ENCODE data around the gene CFHR2. TPM values are rescaled to one million over a fixed set of nuclear protein-coding genes. Genes with fewer than 3 reads are reported as not detected.

CFHR2 gene
- total RNA-seq, 1 experiment from 2014 or later = not detected

DNA sequence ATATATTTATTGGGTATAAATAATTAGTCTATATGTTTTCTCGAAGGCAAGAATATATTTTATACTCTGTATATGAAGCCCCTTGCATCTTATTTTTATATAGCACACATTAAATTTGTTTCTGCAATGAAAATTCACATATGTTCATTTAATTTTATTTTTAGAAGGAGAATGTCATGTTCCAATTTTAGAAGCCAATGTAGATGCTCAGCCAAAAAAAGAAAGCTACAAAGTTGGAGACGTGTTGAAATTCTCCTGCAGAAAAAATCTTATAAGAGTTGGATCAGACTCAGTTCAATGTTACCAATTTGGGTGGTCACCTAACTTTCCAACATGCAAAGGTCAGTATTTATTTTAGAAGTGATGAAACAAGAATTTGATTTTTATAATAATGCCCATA, 50.4 kb downstream of the CFHR2 start:
- DNase-seq (ENCODE audit: low spot score) = no peak
- Mint-ChIP-seq H3K36me3 (peaks cover 6% of the 10 kb centered on the region), H3K27ac (no peak overlapping the region), H3K9me3 (peaks cover 10% of the 10 kb centered on the region), H3K4me1 (peaks cover 23% of the 10 kb centered on the region), H3K27me3 (ENCODE audit: low read depth) (no peaks in the 10 kb centered on the region), H3K4me3 (no peak overlapping the region)
- TF ChIP-seq ZNF263 (CRISPR knock-in tag; IDR thresholded peaks at IDR 0.05; ENCODE audit: low read depth) (no peak), JUN (CRISPR knock-in tag; IDR thresholded peaks at IDR 0.05) (no peak), CREB1 (CRISPR knock-in tag; IDR thresholded peaks at IDR 0.05) (no peak), ZBTB21 (CRISPR knock-in tag; IDR thresholded peaks at IDR 0.05; ENCODE audit: borderline replicate concordance) (no peak), TCF7 (CRISPR knock-in tag; IDR thresholded peaks at IDR 0.05; ENCODE audit: low read depth) (no peak), FOXJ3 (CRISPR knock-in tag; IDR thresholded peaks at IDR 0.05; ENCODE audit: borderline replicate concordance) (no peak), IRF2 (CRISPR knock-in tag; IDR thresholded peaks at IDR 0.05; ENCODE audit: borderline replicate concordance, low read depth) (no peak)
- TF ChIP-seq, protein P1, sequence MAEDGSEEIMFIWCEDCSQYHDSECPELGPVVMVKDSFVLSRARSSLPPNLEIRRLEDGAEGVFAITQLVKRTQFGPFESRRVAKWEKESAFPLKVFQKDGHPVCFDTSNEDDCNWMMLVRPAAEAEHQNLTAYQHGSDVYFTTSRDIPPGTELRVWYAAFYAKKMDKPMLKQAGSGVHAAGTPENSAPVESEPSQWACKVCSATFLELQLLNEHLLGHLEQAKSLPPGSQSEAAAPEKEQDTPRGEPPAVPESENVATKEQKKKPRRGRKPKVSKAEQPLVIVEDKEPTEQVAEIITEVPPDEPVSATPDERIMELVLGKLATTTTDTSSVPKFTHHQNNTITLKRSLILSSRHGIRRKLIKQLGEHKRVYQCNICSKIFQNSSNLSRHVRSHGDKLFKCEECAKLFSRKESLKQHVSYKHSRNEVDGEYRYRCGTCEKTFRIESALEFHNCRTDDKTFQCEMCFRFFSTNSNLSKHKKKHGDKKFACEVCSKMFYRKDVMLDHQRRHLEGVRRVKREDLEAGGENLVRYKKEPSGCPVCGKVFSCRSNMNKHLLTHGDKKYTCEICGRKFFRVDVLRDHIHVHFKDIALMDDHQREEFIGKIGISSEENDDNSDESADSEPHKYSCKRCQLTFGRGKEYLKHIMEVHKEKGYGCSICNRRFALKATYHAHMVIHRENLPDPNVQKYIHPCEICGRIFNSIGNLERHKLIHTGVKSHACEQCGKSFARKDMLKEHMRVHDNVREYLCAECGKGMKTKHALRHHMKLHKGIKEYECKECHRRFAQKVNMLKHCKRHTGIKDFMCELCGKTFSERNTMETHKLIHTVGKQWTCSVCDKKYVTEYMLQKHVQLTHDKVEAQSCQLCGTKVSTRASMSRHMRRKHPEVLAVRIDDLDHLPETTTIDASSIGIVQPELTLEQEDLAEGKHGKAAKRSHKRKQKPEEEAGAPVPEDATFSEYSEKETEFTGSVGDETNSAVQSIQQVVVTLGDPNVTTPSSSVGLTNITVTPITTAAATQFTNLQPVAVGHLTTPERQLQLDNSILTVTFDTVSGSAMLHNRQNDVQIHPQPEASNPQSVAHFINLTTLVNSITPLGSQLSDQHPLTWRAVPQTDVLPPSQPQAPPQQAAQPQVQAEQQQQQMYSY (CRISPR knock-in tag; IDR thresholded peaks at IDR 0.05) = no peak
- TF ChIP-seq, protein P2, sequence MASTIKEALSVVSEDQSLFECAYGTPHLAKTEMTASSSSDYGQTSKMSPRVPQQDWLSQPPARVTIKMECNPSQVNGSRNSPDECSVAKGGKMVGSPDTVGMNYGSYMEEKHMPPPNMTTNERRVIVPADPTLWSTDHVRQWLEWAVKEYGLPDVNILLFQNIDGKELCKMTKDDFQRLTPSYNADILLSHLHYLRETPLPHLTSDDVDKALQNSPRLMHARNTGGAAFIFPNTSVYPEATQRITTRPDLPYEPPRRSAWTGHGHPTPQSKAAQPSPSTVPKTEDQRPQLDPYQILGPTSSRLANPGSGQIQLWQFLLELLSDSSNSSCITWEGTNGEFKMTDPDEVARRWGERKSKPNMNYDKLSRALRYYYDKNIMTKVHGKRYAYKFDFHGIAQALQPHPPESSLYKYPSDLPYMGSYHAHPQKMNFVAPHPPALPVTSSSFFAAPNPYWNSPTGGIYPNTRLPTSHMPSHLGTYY (CRISPR knock-in tag; IDR thresholded peaks at IDR 0.05) = no peak
- TF ChIP-seq, protein P3, sequence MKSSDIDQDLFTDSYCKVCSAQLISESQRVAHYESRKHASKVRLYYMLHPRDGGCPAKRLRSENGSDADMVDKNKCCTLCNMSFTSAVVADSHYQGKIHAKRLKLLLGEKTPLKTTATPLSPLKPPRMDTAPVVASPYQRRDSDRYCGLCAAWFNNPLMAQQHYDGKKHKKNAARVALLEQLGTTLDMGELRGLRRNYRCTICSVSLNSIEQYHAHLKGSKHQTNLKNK (CRISPR knock-in tag; IDR thresholded peaks at IDR 0.05) = no peak
- ATAC-seq = no peak
- CTCF ChIA-PET = no interaction called here
- POLR2A ChIA-PET = no interaction called here

DNA sequence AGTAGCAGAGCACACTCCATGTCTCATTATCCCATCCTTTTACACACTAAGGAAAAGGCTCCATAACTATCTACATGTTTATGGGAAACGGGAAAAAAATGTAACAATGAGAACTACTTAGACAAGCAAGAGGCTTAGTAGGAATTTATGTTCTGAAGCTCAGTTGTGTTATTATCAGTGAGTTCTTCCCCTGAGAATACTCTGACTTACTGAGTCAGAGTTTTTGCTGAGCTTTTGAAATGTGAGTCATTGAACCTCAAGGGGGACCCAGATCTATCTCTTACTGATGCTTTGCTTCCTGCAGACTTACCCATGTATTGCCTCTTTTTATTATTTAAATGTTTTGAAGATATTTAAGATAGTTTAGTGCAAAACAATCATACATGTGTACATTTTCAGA, 53.9 kb downstream of the CFHR2 start:
- Mint-ChIP-seq H3K4me1 (peaks cover 5% of the 10 kb centered on the region), H3K27me3 (ENCODE audit: low read depth) (no peaks in the 10 kb centered on the region), H3K36me3 (no peaks in the 10 kb centered on the region), H3K27ac (no peak overlapping the region), H3K4me3 (no peak overlapping the region), H3K9me3 (peaks cover under 1% of the 10 kb centered on the region; the same call in 1 of the 2 replicates)
- TF ChIP-seq PRRX2 (CRISPR knock-in tag; IDR thresholded peaks at IDR 0.05) = no peak
- no peak for TF ChIP-seq SP1 (CRISPR knock-in tag; conservative IDR thresholded peaks at IDR 0.05)
- no peak for TF ChIP-seq SMAD4 (CRISPR knock-in tag; IDR thresholded peaks at IDR 0.05)
- TF ChIP-seq, protein P3 (CRISPR knock-in tag; IDR thresholded peaks at IDR 0.05) = no peak
- no peak for TF ChIP-seq NR3C1 (CRISPR knock-in tag; conservative IDR thresholded peaks at IDR 0.05; ENCODE audit: low read depth)
- TF ChIP-seq, protein P4, sequence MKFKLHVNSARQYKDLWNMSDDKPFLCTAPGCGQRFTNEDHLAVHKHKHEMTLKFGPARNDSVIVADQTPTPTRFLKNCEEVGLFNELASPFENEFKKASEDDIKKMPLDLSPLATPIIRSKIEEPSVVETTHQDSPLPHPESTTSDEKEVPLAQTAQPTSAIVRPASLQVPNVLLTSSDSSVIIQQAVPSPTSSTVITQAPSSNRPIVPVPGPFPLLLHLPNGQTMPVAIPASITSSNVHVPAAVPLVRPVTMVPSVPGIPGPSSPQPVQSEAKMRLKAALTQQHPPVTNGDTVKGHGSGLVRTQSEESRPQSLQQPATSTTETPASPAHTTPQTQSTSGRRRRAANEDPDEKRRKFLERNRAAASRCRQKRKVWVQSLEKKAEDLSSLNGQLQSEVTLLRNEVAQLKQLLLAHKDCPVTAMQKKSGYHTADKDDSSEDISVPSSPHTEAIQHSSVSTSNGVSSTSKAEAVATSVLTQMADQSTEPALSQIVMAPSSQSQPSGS (CRISPR knock-in tag; IDR thresholded peaks at IDR 0.05; ENCODE audit: borderline replicate concordance, low read depth) = no peak
- no peak for TF ChIP-seq MYBL2 (CRISPR knock-in tag; IDR thresholded peaks at IDR 0.05)
- no peak for TF ChIP-seq ZNF138 (CRISPR knock-in tag; conservative IDR thresholded peaks at IDR 0.05)
- no peak for TF ChIP-seq TEAD4 (CRISPR knock-in tag; IDR thresholded peaks at IDR 0.05)
- TF ChIP-seq, protein P5, sequence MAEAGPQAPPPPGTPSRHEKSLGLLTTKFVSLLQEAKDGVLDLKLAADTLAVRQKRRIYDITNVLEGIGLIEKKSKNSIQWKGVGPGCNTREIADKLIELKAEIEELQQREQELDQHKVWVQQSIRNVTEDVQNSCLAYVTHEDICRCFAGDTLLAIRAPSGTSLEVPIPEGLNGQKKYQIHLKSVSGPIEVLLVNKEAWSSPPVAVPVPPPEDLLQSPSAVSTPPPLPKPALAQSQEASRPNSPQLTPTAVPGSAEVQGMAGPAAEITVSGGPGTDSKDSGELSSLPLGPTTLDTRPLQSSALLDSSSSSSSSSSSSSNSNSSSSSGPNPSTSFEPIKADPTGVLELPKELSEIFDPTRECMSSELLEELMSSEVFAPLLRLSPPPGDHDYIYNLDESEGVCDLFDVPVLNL (CRISPR knock-in tag; IDR thresholded peaks at IDR 0.05; ENCODE audit: borderline replicate concordance, low read depth) = no peak
- TF ChIP-seq, protein P6, sequence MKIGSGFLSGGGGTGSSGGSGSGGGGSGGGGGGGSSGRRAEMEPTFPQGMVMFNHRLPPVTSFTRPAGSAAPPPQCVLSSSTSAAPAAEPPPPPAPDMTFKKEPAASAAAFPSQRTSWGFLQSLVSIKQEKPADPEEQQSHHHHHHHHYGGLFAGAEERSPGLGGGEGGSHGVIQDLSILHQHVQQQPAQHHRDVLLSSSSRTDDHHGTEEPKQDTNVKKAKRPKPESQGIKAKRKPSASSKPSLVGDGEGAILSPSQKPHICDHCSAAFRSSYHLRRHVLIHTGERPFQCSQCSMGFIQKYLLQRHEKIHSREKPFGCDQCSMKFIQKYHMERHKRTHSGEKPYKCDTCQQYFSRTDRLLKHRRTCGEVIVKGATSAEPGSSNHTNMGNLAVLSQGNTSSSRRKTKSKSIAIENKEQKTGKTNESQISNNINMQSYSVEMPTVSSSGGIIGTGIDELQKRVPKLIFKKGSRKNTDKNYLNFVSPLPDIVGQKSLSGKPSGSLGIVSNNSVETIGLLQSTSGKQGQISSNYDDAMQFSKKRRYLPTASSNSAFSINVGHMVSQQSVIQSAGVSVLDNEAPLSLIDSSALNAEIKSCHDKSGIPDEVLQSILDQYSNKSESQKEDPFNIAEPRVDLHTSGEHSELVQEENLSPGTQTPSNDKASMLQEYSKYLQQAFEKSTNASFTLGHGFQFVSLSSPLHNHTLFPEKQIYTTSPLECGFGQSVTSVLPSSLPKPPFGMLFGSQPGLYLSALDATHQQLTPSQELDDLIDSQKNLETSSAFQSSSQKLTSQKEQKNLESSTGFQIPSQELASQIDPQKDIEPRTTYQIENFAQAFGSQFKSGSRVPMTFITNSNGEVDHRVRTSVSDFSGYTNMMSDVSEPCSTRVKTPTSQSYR (CRISPR knock-in tag; IDR thresholded peaks at IDR 0.05) = no peak
- ATAC-seq (peak; percentile 51), DNase-seq (ENCODE audit: low spot score) (no peak)
- ChIA-PET CTCF (no interaction called here), POLR2A (no interaction called here)
